GM12801 (cell line): ENCODE data around the gene ACOT8.

Experiments used
- CTCF ChIP-seq: IDR thresholded peaks from one replicate; pipeline ENCODE4 v1.5.1; 2011; ENCODE audit warnings: control low read depth; ENCODE audit not compliant: insufficient read length; ENCODE audit errors: extremely low read depth

ACOT8 gene

GRCh38 chr20:45801851-45802250, 55.3 kb downstream of the ACOT8 start:
- TF ChIP-seq CTCF: no peak

DNA sequence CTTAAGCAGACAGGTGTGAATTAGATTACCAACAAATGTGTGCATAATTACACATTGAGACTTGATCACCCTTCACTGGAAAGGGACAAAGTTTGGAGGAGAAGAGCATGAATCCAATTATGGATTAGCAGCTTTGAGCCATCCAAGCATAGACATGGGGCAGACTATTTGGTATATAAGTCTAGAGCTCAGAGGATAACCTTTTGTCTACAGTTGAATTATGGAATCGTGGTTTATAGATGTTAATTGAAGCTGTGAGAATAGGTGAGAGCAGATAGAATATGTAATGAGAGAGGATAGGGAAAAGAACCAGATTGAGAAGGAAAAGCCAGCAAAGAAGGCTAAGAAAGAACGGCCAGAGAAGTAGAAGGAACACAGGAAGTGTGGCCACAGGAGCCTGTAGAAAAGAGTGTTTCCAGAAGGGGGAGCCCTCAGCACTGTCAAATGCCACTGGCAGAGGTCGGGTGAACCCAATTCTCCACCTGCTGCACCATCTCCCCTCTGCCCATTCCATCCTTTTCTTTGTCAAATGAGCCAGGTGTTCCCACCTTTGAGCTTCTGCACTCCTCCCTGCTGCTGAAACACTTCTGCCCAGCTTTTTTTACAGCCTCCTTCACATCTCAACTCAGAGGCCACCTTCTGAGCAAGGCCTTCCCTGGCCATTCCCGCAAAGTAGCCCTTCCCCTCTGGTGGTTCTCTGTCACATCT, 58.1 kb downstream of the ACOT8 start:
- TF ChIP-seq CTCF: no peak

DNA sequence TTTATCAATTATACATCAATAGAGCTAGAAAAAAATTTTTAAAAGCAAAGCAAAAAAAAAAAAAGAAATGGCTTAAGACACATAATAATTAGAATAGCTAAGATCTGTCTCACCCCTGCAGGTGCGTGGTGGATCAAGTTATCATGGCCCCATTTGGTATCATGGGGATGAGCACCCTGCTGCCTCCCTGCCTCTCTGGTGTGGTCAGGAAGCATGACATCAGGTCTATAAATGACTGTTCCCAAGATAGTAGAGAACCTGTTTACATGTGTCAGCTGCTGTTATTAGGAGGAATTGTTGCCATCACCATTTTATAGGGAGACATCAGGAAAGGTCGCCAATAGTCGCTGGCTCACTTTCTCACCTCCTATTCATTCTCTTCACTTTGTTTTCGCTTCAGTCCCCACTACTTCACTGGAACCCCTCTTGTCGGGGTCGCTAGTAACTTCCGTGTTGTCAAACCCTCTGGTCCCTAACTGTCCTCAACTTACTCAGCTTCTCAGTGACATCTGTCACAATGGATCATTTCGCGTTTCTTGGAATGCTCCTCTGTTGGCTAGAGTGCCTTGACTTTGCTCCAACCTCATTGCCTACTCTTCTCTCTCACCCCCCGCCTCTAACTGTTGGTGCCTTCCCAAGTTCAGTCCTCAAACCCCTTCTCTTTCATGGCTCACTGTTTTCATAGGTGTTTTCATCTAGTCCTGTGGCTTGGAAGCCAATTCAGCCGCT, 60.7 kb downstream of the ACOT8 start:
- TF ChIP-seq CTCF: no peak

DNA sequence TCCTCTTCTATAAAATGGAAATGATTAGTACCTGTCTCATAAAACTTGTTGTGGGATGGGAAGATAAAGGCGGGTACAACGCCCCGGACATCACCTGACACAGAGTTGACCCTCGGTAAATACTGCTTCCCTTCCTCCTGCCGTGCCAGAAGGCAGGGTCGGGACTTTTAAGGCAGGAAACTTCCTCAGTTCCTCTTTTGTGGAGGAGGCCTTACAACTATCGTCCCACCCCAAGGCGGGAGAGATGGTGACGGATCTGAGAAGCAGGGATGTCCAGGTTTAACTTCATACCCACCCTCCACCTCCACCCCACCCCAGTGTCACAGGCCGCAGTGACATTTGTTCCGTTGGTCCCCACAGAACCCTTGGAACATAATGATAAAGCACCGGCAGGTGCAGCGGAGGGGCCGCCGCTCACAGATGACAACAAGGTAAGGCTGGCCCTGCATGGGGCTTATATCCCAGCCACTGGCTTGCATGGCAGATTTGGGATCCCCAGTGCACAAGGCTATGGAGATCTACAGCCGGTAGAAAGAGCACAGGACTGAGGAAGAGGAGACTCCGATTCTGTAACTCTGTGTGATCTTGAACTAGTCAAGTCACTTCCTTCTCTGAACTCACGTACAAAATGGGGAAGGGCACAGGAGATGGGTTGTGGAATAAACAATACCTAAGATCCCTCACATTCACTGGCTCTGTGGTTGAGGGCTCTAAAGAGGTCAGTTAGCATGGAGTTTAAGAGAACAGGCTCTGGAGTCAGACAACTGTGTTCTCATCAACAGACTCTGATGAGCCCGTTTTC, 64.7 kb downstream of the ACOT8 start:
- no peak for TF ChIP-seq CTCF
